Activated CD8-positive, alpha-beta memory T cell treated with anti-CD3 and anti-CD28 coated beads for 4 hours (primary cell): Measurements from ENCODE around the gene HOXA5.
A peak's percentile ranks its signal among the peaks of the same experiment; 100 is the strongest.

Experiments
- DNase-seq, 2 donors: peaks; one replicate each; pipeline ENCODE4 v3.0.0-alpha.2; 2020; ENCODE audit warnings: low read depth in 2 of 2

HOXA5 gene

DNA sequence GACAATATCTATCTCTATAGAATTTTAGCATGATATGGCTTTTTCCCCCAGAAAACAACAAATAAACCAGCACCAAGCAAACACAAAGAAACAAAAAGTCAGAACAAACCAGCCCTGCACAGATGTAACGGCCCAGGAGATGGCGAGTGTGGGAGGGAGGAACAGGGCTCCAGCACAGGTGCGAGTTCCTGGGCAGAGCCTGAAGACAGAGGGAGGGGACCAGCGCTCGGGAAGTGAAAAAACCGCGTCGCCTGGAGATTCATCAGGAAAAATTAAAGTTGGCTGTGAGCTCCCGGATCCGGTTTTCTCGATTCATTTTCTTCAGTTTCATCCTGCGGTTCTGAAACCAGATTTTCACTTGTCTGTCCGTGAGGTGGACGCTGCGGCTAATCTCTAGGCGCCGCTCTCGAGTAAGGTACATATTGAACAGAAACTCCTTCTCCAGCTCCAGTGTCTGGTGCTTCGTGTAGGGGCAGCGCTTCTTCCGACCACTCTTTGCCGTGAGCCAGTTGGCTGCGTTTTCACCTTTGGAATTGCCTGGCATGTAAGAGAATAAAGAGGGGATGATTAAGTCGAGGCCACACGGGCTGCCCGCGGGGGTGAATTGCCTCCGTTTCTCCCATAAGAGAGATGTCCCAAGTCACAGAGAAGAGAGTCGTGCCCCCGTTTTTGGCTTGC is 28.3 kb upstream of the HOXA5 start:
- DNase-seq = no peak

DNA sequence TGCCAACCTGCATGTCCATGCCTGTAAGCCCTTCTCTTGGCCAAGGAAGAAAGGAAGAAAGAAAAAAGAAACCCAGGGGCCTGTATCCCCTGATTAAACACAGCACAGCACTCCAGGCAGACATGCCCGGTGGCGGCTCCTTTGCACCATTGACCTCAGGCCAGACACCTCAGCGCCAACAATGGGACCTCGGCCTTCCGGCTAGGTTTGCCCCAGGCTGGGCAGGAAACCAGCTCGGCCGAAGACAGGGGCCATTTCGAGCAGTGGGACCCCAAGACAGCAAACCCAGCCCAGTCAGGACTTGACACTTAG is 27.8 kb upstream of the HOXA5 start:
- no peak for DNase-seq

DNA sequence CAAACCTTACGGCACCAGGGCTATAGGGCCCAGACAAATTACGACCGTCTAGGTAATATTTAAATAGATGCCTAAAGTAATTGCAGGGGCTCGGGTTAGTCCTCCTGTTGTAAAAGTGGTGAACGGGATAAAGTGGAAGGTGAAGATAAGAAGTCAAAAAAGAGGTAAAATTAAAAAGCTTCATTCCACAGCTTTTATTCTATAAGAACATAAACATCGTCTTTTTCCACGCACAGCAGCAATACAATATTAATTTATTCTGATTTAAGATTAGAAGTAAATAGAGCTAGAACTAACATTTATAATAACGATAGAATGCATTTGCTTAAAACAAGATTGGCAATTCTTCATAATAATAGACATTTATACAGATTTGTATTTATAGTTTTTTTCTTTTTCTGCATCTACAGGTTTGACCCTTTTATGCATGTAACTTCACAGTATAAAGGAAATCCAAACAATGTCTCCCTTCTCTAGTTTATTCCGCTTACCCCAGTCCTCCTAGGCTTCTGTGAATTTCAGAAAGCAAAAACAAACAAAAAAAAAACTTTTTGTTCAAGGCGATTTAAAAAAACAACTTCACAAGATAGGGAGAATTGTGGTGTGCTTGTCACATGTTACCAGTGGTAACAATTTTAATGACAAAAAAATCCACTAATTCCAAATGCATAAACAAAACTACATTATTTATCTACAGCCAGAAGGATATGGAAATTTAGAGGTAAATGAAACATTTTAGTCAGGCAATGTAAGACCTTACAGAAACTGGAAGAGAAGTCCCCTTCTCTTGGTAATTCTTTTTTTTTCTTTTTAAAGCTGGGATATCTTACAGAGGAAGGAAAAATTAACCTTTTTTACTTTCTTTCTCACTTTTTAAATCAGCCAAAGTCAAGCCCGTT is 27.2 kb upstream of the HOXA5 start:
- no peak for DNase-seq

DNA sequence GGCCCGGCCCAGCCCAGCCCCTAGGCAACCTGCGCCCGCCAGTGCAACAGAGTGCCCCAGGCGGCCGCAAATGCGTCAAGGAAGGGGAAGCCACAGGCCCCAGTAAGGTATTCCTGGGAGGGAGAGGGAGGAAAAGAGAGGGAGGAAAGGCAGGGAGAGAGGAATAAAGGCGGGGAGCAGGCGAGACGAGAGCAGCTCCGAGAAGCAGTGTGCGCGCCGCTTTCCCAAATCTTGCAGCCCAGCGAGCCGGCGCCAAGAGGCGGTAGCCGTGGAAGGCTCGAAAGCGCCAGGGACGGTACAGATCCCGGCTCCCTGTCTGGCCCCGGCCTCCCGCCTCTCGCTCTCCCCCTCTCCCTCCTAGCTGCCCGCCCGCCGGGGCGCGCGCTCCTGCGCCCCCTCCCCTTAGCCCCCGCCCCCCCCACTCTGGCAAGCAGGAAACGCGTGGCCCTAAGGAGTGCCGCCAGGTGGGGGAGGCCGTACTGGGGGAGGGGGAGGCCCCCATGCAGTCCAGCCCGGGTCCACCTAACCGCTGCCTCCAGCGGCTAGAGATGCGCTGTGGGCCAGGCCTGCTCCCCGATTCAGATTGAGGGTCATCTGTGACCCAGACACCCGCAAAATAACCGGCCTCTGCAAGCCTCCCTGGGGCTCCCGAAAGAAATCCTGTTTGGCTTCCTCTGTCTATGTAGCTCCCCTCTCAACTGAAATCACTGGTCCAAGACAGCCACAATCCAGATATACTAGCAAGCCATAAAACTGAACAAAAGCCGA is 26.4 kb upstream of the HOXA5 start:
- no peak for DNase-seq

DNA sequence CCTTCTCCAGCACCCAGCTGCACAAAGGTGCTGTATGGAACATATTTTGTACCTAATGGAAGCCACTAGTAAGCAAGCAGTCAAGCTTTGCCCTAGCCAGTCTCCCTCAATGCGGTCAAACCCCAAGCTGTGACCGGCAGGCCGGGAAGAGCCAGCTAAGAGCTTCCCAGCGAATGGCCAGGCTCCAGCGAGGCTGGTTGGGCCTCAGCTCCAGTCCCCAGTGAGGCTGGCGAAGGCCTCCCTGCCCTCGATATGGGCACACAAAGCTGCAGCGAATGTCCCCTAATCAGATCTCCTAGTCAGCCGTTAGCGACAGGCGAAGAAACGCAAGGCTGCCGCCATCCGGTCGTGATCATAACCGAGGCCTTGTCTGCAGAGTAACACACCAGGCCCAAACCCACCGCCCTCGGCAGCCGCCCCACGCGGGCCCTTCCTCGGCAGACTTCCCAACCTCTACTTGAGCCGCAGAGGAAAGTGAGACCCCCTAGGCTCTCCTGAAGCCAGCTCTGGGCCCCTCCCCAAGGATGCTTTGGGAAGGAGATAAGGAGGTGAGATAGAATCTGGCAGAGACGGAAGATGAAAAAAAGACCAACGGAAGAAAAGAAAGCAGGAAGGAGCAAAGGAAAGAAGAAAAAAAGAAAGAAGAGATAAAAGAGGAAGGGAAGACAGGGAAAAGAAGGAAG is 24.9 kb upstream of the HOXA5 start:
- no peak for DNase-seq

DNA sequence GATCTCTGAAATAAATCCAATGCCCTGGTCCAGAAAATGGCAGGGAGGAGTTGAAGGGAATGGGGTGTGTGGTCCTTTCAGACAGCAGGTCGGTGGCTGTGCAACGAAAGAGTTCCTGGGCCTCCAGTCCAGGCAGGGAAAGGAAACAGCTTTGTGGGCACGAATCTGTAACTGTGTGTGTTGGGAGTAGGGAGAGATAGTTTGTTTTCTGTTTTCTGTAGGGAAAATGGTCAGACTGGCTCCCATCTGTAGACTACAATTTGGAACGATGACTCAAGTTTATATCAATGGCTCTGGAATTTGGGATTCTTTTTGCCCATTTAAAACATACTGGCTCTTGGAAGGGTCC is 24.4 kb upstream of the HOXA5 start:
- DNase-seq = no peak

DNA sequence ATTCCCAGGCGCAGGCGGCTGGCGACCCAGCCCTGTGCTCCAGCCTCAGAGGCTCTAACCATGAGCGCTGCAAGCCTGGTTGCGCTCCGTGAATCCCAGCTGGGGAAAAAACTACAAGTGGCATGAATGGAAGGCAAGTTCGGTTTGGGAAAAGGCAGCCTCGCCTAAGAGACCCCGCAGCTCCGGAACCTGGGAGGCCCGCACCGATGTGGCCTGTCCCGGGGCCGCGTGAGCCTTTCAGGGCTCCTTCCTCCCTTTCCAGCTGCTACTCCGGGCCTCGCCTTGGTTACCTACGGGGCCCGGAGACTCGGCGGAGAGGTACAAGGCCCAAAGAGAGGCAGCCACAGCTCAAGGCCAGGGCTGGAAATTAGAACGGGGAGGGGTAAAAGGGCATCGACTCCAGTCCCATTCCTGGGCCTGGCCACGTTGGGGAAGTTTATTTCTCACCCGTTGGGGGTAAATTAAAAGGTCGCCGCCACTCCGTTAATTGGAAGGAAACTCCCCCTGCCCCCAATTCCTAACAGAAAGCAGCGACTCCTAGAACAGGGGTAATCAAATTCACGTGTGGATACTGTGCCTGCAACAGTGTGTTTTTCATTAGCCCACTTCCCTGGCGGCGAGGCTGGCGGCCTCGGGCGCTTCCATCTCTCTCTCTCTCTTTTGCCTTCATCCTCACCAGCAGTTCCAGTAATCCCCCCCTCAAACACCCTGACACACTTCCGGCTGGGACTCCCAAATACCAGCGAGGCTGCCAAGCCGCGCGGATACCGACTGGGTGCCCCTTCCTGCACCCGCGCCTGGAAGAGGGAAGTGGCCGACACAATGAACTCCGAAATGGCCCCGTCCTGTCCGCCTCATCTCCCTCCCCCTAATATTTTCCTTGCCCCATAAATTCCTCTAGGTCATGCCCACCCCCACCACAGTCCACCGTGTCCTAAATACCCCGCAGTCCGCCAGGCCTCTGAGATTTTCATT is 23.3 kb upstream of the HOXA5 start:
- DNase-seq = no peak

DNA sequence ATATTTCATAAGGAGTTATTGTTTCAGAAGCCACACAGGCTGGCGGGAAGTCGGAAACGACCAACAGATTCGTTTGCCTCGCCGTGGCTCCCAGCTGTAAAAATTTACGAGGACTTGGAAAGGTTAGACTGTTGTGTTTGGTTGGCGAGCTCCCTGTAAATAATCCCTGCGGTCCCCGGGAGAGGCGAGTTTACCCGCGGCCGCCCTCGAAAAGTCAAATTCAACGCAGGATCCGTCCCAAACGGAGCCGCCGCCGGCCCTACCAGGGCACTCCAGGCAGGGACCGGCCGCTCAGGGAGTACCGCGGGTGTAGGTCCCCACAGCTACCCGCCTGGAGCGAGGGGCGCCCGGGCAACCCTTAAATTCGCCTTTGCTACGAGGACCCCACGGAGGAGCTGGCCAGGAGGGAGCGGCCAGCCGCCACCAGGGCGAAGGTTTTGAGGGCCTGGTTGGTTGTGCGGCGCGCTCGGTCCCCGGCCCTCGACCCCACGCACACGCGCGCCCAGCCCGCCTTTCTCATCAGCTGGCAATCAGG is 22.6 kb upstream of the HOXA5 start:
- DNase-seq = no peak

DNA sequence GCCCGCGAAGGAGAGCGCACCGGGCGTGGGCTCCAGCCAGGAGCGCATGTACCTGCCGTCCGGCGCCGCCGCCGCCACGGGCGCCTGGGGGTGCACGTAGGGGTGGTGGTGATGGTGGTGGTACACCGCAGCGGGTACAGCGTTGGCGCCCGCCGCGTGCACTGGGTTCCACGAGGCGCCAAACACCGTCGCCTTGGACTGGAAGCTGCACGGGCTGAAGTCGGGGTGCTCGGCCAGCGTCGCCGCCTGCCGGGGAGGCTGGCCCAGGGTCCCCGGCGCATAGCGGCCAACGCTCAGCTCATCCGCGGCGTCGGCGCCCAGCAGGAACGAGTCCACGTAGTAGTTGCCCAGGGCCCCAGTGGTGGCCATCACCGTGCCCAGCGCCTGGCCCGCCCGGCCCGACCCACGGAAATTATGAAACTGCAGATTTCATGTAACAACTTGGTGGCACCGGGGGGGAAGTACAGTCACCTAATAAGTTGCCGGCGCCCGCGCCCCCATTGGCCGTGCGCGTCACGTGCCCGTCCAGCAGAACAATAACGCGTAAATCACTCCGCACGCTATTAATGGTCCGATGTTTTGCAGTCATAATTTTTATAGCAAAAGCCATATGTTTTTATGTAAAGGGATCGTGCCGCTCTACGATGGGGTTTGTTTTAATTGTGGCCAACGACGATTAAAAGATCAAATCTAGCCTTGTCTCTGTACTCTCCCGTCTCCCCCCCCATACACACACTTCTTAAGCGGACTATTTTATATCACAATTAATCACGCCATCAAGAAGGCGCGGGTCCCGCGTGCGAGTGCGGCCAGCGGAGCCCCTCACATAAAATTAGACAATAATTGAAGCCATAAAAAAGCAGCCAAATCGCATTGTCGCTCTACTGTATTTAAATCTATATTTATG is 21.9 kb upstream of the HOXA5 start, which contains the start of gene HOXA9:
HOXA9 (minus strand) TSS at position 449 of the 907 bp plus-strand sequence; CDS start at position 369, 80 bp downstream.
- DNase-seq = no peak

DNA sequence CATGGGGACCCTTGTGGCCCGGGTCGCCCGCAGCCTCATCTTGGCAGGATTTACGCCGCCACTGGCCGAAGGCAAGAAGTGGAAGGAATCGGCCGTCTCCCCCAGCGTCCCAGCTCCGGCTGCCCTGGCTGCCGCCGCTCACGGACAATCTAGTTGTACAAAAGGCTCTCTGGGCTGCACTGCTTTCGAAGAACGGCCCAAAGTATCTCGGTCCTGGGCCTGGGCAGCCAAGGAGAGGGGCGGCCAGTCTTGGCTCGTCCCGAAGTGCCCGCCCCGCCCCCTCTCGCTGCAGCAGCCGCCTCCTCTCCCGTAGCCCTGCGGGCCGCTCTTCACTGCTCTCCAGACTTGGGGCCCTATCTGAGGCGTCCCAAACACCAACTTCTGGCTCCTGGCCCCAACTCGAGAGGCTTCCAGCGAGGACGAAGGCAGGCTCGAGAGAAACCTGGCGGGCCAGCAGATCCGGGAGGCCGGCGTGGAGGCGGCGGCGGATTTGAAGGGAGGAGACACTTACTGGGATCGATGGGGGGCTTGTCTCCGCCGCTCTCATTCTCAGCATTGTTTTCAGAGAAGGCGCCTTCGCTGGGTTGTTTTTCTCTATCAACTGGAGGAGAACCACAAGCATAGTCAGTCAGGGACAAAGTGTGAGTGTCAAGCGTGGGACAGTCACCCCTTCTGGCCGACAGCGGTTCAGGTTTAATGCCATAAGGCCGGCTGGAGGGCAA is 21.0 kb upstream of the HOXA5 start:
- no peak for DNase-seq

DNA sequence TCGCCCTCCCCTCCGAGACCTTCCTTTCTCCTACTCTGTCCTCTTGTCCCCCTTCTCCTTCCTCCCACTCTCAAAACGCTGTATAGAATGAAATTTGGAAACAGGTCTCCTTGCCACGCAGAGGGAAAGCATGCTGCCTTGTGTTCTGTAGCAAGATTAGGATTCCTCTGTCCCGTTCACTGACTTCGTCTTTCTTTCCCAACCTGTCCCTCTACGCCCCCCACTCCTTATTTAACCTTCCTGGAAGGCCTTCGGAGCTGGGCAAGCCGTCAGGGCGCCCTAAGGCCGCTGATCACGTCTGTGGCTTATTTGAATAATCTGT is 20.5 kb upstream of the HOXA5 start:
- DNase-seq = no peak

DNA sequence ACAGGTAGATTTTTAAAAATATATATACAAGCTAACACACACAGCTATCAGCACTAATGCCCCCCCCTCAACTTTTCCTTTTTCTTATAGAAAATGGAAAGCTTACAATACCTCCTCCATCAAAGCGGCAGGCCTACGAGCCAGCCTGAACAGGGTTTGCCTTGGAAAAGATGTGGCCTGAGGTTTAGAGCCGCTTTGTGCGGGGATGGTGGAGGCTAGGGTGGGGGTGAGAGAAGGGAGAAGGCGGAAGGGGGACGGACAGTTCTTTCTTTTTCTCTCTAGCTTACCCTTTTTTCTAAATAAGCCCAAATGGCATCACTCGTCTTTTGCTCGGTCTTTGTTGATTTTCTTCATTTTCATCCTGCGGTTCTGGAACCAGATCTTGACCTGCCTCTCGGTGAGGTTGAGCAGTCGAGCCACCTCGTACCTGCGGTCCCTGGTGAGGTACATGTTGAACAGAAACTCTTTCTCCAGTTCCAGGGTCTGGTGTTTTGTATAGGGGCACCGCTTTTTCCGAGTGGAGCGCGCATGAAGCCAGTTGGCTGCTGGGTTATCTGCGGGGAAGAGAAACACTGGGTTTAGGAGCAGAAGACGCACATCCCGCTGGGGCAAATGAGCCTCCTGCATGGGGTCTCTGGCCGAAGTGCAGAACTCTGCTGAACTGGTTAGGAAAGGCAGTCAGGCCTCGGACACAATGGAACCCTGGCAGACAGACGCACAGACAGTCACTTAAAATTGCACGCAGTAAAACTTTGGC is 20.0 kb upstream of the HOXA5 start:
- DNase-seq = no peak

DNA sequence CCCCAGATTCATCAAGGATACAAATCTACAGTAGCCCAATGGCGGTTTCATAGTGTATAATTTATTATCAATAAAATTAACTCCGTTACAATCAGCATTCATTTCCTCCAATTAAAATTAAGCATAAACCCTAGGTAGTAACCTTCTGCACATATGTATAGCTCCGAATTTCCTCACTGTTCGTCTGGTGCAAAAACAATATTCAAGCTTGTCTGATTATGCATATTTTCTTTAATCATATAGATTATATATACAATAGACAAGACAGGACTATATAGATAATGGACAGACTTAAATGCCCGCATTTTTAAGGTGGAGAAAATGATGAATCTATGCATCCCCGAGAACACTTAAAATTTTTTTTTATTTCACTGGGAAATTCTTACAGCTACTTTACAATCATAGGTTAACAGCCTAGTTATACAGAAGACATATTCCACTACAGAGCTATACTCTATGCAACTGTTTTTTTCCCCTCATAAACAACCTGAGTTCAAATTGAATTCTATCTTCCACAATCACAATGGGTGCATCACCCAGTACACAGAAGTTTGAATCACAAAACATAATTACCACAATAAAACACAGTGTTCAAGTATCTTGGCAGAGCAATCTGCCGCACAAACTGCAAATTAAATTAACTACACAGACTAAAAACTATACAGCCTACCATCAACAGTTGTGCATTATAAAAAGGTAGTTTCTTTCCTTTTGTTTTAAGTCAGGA is 19.2 kb upstream of the HOXA5 start:
- DNase-seq = no peak

DNA sequence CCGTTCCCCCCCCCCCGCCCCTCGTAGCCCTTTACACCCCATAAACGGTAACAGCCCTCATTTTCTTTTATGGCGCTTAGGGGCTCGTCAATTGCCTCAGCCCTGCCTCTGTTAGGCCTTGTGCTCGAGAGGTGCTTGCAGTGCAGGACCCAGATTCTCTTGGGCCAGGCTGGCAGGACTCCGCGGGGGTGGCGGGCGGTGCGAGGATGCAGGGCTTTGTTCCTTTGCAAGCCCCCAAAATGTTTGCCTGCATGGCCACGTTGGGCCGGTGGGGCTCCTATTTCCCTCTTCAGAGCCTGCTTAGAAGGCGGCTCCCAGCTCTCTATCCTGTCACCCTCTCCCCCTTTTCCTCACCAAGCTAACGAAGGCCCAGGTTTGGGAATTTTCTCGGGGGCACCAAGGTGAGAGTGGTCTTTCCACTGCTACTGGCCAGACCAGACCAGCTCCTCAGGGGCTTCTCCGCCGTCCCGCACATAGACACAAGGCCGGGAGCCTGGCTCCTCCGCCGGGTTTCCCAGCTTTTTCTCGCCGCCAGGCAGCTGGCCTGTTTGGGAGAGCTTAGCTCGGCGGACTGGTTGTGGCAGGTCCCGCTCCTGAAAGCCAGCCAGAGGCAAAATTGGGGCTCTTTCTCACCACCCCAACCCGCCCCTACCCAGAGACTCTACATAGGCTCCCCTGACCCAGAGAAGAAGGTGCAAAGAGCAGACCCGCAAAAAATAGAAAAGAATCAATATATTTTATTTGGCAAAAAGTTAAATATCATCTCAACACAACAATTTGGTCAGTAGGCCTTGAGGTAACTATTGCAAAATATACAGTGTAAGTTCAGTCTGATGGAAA is 18.5 kb upstream of the HOXA5 start:
- no peak for DNase-seq

DNA sequence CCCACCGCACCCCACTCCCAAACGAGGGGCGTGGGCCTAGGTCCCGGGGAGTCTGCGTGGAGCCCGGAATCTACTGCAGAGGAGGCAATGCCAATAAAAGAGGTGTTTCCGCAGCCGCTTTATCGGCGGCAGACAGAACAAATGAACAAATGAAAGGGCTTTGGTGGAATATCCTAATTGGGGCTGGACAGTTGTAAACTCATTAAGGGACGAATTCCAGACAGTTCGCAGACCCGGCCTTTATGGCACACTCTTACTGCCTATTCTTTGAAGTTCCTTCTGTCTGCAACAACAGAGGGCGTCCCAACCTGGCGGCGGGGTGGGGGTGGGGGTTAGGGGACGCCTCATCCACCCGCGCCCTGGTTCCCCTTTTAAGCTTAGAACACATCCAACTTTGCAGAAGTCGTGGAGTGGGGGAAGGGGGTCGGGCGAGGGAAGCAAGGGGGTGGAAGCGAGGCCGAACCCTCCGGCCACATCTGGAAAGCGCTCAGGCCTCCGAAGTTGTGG is 17.8 kb upstream of the HOXA5 start:
- DNase-seq = no peak

DNA sequence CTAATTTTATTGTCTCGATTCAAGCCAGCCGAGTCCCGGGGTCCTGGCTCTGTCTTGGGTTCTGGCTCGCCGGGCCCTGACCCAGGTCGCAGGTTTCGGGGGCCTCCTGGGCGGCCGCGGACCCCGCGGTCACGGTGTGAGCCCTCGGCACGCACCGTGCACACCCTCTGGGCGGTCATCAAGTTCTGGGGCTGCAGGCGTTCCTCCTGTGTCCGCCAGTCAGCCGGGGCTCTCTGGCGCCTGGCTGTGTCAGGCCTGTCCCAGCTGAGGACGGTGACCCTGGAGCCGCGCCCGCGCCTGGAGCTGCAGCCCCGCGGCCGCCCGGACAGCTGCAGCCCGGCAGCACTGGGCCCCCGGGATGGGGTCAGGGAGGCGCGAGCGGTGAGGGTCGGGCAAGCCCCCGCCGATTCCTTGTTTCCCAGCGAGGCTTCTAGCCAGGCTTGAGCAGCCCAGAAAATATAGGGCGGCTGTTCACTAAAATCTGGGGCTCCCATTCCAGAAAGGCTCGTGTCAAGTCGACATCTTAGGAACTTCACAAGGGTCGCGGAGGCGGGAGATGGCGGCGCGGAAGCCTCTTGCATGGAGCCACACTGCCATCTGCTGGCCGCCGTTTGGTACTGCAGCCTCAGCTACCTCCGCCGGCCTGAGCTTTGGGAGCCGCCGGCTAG is 17.2 kb upstream of the HOXA5 start:
- DNase-seq = peak; percentile 73 to 74
